Measurements from ENCODE around the gene LRRC23.
"Not testable (repeated sequence)": the region's sequence is repeated elsewhere in the genome, so short reads cannot be mapped to it uniquely, and the experiment has no call there.

LRRC23 gene

DNA sequence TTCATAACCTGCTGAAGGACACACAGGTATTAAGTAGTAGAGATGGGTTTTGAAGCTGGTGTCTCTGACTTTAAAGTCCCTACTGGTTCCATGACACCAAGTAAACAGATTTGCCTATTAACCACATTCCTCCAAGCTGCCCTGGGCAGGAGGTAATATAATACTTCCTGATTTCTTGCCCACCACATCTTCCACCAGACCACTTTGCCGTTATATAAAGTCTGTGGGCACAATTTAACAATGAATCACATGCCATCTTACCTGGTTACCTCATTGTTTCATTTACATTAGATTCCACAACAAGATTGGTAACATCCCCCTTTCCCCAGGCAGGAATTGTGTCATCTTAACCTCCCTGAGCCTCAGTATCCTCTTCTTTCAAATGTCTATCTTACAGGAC, 900 bp upstream of the LRRC23 start:
- no peak for DNase-seq

- DNase-seq, result no peak
These were observed 905 bp downstream of the LRRC23 start for GRCh38 chr12:6905414-6906040.

GRCh38 chr12:6908141-6908540, 3.5 kb downstream of the LRRC23 start:
- not testable (repeated sequence) for DNase-seq

- no peak for DNase-seq
These were observed 5.0 kb downstream of the LRRC23 start for GRCh38 chr12:6909421-6910145.

GRCh38 chr12:6912164-6912935, 7.7 kb downstream of the LRRC23 start:
- no peak for DNase-seq

GRCh38 chr12:6914246-6914946, 9.8 kb downstream of the LRRC23 start, which contains the start of gene ENO2:
Gene ENO2 (plus strand): TSS chr12:6914580. CDS start chr12:6915833, 1,253 bp downstream.
- DNase-seq, result peak; percentile 65

DNA sequence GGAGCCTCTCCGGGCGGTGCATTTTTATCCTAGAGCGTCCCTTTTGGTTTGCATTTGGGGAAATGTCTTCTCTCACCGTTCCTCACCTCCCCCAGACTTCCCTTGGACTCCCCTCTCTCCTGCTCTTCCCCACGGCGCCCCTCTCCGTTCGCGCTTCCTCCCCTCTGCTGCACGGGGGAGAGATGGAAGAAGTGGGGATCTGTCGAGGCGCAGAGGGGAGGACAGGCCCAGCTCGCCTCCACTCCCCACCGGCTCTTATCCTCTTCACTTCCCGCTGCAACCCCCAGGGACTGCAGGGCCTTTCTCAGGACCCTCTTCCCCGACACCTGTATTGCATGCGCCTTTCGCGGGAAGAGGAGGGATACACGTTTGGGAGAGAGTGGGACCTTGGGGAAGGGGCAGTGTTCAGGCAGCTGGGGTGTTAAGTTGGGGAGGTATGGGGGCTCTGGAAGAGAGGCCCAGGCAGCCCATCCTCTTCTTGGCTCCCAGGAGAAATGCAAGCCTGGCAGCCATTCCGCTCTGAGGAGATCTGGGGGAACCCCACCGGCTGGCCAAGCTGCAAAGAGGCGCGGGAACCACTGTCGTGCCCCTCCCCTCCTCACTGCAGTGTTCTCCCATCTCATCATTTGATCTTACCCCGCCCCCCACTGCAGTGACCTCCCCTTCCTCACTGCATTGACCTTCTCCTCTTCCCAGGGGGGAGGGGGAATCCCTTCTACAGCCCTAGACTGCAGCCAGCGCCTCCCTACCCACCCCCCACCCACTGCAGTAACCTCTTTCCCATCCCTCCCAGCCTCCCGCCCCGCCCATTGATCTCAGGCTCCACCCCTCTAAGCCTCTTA, 10.5 kb downstream of the LRRC23 start:
- DNase-seq, result no peak

DNA sequence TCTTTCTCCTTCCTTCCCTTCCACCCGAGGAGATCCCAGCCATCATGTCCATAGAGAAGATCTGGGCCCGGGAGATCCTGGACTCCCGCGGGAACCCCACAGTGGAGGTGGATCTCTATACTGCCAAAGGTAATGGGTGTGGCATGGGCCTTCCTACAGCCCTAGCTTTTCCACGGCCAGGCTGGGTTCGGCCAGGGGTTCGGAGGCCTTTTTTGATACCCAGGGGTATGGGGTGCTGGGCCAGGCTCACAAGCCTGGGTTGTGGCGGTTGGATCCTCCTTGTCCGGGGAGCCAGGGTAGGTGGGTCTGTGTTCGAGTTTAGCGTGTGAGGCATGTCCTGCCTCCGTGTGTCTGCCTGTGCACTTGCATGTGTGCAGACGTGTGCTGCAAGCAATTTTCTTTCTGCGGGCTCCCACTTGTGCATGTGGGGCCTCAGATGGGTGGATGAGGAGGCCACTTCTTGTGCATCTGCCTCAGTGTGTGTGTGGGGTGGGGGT, 11.2 kb downstream of the LRRC23 start:
- DNase-seq, result no peak

DNA sequence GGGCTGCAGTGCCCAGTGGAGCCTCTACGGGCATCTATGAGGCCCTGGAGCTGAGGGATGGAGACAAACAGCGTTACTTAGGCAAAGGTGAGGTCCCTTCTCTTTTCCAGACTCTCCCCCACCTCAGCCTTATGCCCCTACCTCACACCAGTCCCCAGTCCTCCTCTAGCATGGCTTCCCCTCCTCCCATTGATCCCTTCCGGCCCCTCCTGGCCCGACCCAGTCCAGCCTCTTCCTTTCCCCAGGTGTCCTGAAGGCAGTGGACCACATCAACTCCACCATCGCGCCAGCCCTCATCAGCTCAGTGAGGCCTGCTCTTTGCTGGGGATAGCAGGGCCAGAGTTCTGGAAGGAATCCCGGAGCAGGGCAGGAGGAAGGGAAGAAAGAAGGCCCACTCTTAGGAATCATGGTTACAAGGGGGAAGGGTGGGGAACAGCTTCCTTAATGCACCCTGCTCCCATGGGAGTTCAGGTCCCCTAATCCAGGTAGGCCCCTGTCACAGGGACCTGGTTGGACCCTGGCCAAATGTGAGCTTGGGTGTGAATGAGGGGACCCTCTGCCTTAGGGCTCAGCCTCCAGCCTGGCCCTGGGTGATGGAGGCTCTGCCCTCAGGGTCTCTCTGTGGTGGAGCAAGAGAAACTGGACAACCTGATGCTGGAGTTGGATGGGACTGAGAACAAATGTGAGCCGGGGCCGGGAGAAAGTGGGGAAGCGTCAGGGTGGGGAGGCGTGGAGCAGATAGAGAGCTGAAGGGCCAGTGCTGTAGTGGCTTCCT, 12.0 kb downstream of the LRRC23 start:
- DNase-seq, result no peak

DNA sequence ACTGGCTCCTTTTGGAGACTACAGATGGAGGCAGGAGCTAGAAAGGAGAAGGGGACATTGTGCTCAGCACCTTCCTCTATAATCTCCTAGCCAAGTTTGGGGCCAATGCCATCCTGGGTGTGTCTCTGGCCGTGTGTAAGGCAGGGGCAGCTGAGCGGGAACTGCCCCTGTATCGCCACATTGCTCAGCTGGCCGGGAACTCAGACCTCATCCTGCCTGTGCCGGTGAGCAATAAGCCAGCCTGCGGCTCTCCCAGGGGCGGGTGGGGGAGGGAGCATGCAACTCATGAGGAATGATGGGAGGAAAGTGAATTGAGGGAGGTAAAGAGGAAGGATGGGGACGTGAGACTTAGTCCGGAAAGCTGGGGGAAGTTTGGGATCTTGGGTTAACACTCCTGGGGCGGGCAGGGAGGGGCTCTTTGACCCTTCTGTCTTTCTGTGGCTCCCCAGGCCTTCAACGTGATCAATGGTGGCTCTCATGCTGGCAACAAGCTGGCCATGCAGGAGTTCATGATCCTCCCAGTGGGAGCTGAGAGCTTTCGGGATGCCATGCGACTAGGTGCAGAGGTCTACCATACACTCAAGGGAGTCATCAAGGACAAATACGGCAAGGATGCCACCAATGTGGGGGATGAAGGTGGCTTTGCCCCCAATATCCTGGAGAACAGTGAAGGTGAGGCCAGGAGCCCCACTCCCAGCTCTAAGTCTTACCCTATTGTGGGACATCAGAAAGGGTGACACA, 13.0 kb downstream of the LRRC23 start:
- no peak for DNase-seq

GRCh38 chr12:6919588-6919987, 15.0 kb downstream of the LRRC23 start:
- DNase-seq, result no peak

- no peak for DNase-seq
These were observed 16.9 kb downstream of the LRRC23 start for GRCh38 chr12:6921539-6921938.

DNA sequence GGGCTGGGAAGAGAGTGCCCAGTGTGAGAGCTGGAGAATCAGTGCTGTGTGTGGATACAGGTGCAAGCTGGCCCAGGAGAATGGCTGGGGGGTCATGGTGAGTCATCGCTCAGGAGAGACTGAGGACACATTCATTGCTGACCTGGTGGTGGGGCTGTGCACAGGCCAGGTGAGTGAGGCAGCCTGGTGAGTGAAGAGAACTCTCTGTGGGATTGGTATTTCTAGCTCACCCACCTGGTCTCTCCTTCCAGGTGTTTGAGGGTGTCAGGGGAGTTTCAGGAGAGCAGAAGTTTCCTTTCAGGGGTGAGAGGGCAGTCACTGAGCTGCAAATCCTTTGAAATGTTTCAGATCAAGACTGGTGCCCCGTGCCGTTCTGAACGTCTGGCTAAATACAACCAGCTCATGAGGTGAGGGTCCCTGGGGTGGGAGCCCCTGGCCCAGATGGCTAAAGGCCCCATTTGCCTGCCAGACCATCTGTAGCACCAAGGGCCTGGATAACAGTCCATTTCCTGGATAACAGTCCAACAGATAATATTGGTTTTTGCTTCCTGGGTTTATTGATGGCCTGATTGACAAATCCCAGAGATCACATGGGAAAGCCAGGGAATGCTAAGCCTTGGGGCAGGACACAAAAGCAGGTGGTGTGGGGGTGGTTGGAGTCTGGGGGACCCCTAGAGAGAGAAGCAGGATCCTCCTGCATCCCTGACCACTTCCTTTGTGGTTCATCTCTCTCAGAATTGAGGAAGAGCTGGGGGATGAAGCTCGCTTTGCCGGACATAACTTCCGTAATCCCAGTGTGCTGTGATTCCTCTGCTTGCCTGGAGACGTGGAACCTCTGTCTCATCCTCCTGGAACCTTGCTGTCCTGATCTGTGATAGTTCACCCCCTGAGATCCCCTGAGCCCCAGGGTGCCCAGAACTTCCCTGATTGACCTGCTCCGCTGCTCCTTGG, 17.6 kb downstream of the LRRC23 start:
- no peak for DNase-seq

- DNase-seq, result no peak
These were observed 18.5 kb downstream of the LRRC23 start for GRCh38 chr12:6923003-6923732.

DNA sequence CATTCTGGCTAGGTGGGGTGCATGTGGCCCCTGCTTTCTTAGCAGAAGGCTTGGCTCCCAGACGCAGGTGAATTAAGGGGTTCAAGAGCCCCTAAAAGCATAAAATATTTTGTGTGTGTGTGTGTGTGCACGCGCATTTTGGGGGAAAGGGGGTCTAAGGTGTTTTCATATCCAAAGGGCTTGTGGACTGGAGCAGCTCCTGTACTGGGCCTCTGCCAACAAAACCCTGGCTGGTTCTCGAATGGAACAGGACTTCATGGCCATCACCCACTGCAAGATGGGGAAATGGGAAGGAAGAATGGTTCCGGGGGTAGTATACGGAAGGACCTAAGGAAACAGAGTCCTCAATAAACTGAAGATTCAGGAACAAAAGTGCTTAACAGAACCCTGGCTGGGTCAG, 19.2 kb downstream of the LRRC23 start:
- DNase-seq, result no peak

- DNase-seq, result no peak
These were observed 20.6 kb downstream of the LRRC23 start for GRCh38 chr12:6925239-6925539.

GRCh38 chr12:6925540-6926279, 21.1 kb downstream of the LRRC23 start:
- DNase-seq, result peak; percentile 74
